ENCODE results near the gene ZNF710.

Gene ZNF710

GRCh38 chr15:90078965-90079364 is 77.8 kb downstream of the ZNF710 start:
- in situ Hi-C loops (cut with MboI; ENCODE audit: low sequenced_read_pairs) = loop anchor here (25.0 kb wide), 2 partner anchors 192 to 317 kb away; partner anchors contain the start of genes AP3S2 and MESP1

- in situ Hi-C loops (cut with MboI; ENCODE audit: low sequenced_read_pairs) = loop anchor here (25.0 kb wide), 2 partner anchors 193 to 318 kb away; partner anchors contain the start of genes AP3S2 and MESP1
Measured at GRCh38 chr15:90079619-90080457, 78.7 kb downstream of the ZNF710 start.

GRCh38 chr15:90080458-90080755 is 79.3 kb downstream of the ZNF710 start:
- in situ Hi-C loops (cut with MboI; ENCODE audit: low sequenced_read_pairs) = loop anchor here (25.0 kb wide), 2 partner anchors 193 to 318 kb away; partner anchors contain the start of genes AP3S2 and MESP1

- in situ Hi-C loops (cut with MboI; ENCODE audit: low sequenced_read_pairs) = loop anchor here (25.0 kb wide), 2 partner anchors 194 to 319 kb away; partner anchors contain the start of genes AP3S2 and MESP1
Measured at GRCh38 chr15:90080818-90081393, 79.8 kb downstream of the ZNF710 start.

- in situ Hi-C loops (cut with MboI; ENCODE audit: low sequenced_read_pairs) = loop anchor here (25.0 kb wide), 2 partner anchors 195 to 320 kb away; partner anchors contain the start of genes AP3S2 and MESP1
Measured at GRCh38 chr15:90082140-90082715, 81.1 kb downstream of the ZNF710 start.

- in situ Hi-C loops (cut with MboI; ENCODE audit: low sequenced_read_pairs) = loop anchor here (25.0 kb wide), 2 partner anchors 196 to 321 kb away; partner anchors contain the start of genes AP3S2 and MESP1
Measured at GRCh38 chr15:90083419-90083818, 82.3 kb downstream of the ZNF710 start.

GRCh38 chr15:90083954-90084607 is 83.0 kb downstream of the ZNF710 start:
- in situ Hi-C loops (cut with MboI; ENCODE audit: low sequenced_read_pairs) = loop anchor here (25.0 kb wide), 2 partner anchors 197 to 322 kb away; partner anchors contain the start of genes AP3S2 and MESP1

GRCh38 chr15:90084876-90085423 is 83.8 kb downstream of the ZNF710 start:
- in situ Hi-C loops (cut with MboI; ENCODE audit: low sequenced_read_pairs) = loop anchor here (25.0 kb wide), 2 partner anchors 198 to 323 kb away; partner anchors contain the start of genes AP3S2 and MESP1

- in situ Hi-C loops (cut with MboI; ENCODE audit: low sequenced_read_pairs) = loop anchor here (25.0 kb wide), 2 partner anchors 198 to 323 kb away; partner anchors contain the start of genes AP3S2 and MESP1
Measured at GRCh38 chr15:90085565-90085964, 84.4 kb downstream of the ZNF710 start.

GRCh38 chr15:90086868-90087268 is 85.7 kb downstream of the ZNF710 start:
- in situ Hi-C loops (cut with MboI; ENCODE audit: low sequenced_read_pairs) = loop anchor here (25.0 kb wide), 2 partner anchors 200 to 325 kb away; partner anchors contain the start of genes AP3S2 and MESP1

GRCh38 chr15:90087454-90088154 is 86.5 kb downstream of the ZNF710 start:
- in situ Hi-C loops (cut with MboI; ENCODE audit: low sequenced_read_pairs) = loop anchor here (25.0 kb wide), 2 partner anchors 200 to 325 kb away; partner anchors contain the start of genes AP3S2 and MESP1

GRCh38 chr15:90090226-90090848 is 89.2 kb downstream of the ZNF710 start:
- in situ Hi-C loops (cut with MboI; ENCODE audit: low sequenced_read_pairs) = loop anchor here (25.0 kb wide), 2 partner anchors 203 to 328 kb away; partner anchors contain the start of genes AP3S2 and MESP1

- in situ Hi-C loops (cut with MboI; ENCODE audit: low sequenced_read_pairs) = loop anchor here (25.0 kb wide), 2 partner anchors 204 to 329 kb away; partner anchors contain the start of genes AP3S2 and MESP1
Measured at GRCh38 chr15:90091156-90091931, 90.2 kb downstream of the ZNF710 start.

GRCh38 chr15:90095521-90095959 is 94.4 kb downstream of the ZNF710 start:
- in situ Hi-C loops (cut with MboI; ENCODE audit: low sequenced_read_pairs) = loop anchor here (25.0 kb wide), 2 partner anchors 208 to 333 kb away; partner anchors contain the start of genes AP3S2 and MESP1

- in situ Hi-C loops (cut with MboI; ENCODE audit: low sequenced_read_pairs) = loop anchor here (25.0 kb wide), 2 partner anchors 210 to 335 kb away; partner anchors contain the start of genes AP3S2 and MESP1
Measured at GRCh38 chr15:90097475-90097874, 96.4 kb downstream of the ZNF710 start.

GRCh38 chr15:90099072-90099867 is 98.1 kb downstream of the ZNF710 start:
- in situ Hi-C loops (cut with MboI; ENCODE audit: low sequenced_read_pairs) = loop anchor here (25.0 kb wide), 2 partner anchors 212 to 337 kb away; partner anchors contain the start of genes AP3S2 and MESP1

All from HL-60/S4 treated with phorbol 12-myristate 13-acetate at 8.2 ng/mL for 4 days and 3 days (cell line).